Liver (tissue), 9 donors: ENCODE results near the gene PACC1. TPM values are rescaled to one million over a fixed set of nuclear protein-coding genes. Genes with fewer than 3 reads are reported as not detected.

Source experiments
- DNase-seq: peaks from one replicate; pipeline ENCODE4 v3.0.0-alpha.2; 2017; ENCODE audit warnings: low spot score
- H3K27ac ChIP-seq, 2 donors: one replicate each; pipeline ENCODE4 v1.7.0; 2013; ENCODE audit warnings: inconsistent platforms in 2 of 2, low read length in 2 of 2, control low read depth in 1 of 2, low read depth in 1 of 2, mild to moderate bottlenecking in 1 of 2
- H3K27me3 ChIP-seq, 4 donors: one replicate each; pipeline versions ENCODE4 v1.6.1 to v1.7.0; 2013; ENCODE audit warnings: low read length in 3 of 4, inconsistent platforms in 1 of 4, mild to moderate bottlenecking in 1 of 4, moderate library complexity in 1 of 4; ENCODE audit not compliant: control insufficient read depth in 4 of 4, insufficient read depth in 4 of 4
- H3K36me3 ChIP-seq, 4 donors: one replicate each; pipeline versions ENCODE4 v1.6.1 to v1.7.0; 2013; ENCODE audit warnings: low read length in 3 of 4, mild to moderate bottlenecking in 3 of 4, low read depth in 1 of 4, moderate library complexity in 1 of 4; ENCODE audit not compliant: control insufficient read depth in 4 of 4, insufficient read depth in 3 of 4
- H3K4me1 ChIP-seq, 4 donors: one replicate each; pipeline versions ENCODE4 v1.6.1 to v1.7.0; 2013; ENCODE audit warnings: low read length in 3 of 4, mild to moderate bottlenecking in 3 of 4, moderate library complexity in 1 of 4; ENCODE audit not compliant: control insufficient read depth in 4 of 4, insufficient read depth in 4 of 4
- H3K4me3 ChIP-seq, 3 donors: one replicate each; pipeline versions ENCODE4 v1.6.1 to v1.7.0; 2013; ENCODE audit warnings: low read length in 3 of 3, control low read depth in 1 of 3, low read depth in 1 of 3, mild to moderate bottlenecking in 1 of 3
- H3K9ac ChIP-seq, 2 donors: one replicate each; pipeline ENCODE4 v1.7.0; 2013; ENCODE audit warnings: low read length in 2 of 2, mild to moderate bottlenecking in 2 of 2, moderate library complexity in 2 of 2, control low read depth in 1 of 2, low read depth in 1 of 2
- H3K9me3 ChIP-seq, 4 donors: one replicate each; pipeline versions ENCODE4 v1.6.1 to v1.7.0; 2013; ENCODE audit warnings: low read length in 3 of 4; ENCODE audit not compliant: control insufficient read depth in 4 of 4
- ATF3 ChIP-seq: IDR thresholded peaks from 2 replicates; pipeline ENCODE4 v1.6.1; 2016; ENCODE audit warnings: antibody characterized with exemption
- CTCF ChIP-seq: fragments of 150-350 bp; IDR thresholded peaks from 2 replicates; pipeline ENCODE4 v1.5.1; 2017; ENCODE audit warnings: improper control_type of control experiment, low read depth, low read length; ENCODE audit not compliant: missing input control
- FOXA1 ChIP-seq: IDR thresholded peaks from 2 replicates; pipeline ENCODE4 v1.6.1; 2016; ENCODE audit warnings: antibody characterized with exemption
- FOXA2 ChIP-seq: IDR thresholded peaks from 2 replicates; pipeline ENCODE4 v1.6.1; 2016; ENCODE audit warnings: antibody characterized with exemption
- GABPA ChIP-seq, 2 donors: IDR thresholded peaks in 1 of 2; conservative IDR thresholded peaks in 1 of 2; 2 replicates each; pipeline ENCODE4 v1.6.1; 2016; ENCODE audit warnings: antibody characterized with exemption in 2 of 2, mild to moderate bottlenecking in 1 of 2, moderate library complexity in 1 of 2
- HNF4A ChIP-seq, 2 donors: conservative IDR thresholded peaks; 2 replicates each; pipeline ENCODE4 v1.6.1; 2016; ENCODE audit warnings: antibody characterized with exemption in 2 of 2, mild to moderate bottlenecking in 2 of 2
- HNF4G ChIP-seq: IDR thresholded peaks from 2 replicates; pipeline ENCODE4 v1.6.1; 2016; ENCODE audit warnings: antibody characterized with exemption
- MAX ChIP-seq: IDR thresholded peaks from 2 replicates; pipeline ENCODE4 v1.6.1; 2016; ENCODE audit warnings: antibody characterized with exemption
- NR2F2 ChIP-seq: IDR thresholded peaks from 2 replicates; pipeline ENCODE4 v1.6.1; 2016; ENCODE audit warnings: antibody characterized with exemption
- RAD21 ChIP-seq, 2 donors: IDR thresholded peaks; 2 replicates each; pipeline ENCODE4 v1.6.1; 2016; ENCODE audit warnings: antibody characterized with exemption in 2 of 2, mild to moderate bottlenecking in 2 of 2
- REST ChIP-seq: IDR thresholded peaks from 2 replicates; pipeline ENCODE4 v1.6.1; 2016; ENCODE audit warnings: antibody characterized with exemption, mild to moderate bottlenecking
- RXRA ChIP-seq, 2 donors: IDR thresholded peaks; 2 replicates each; pipeline ENCODE4 v1.6.1; 2017 to 2018; ENCODE audit warnings: antibody characterized with exemption in 2 of 2, mild to moderate bottlenecking in 1 of 2
- SP1 ChIP-seq: IDR thresholded peaks from 2 replicates; pipeline ENCODE4 v1.6.1; 2018; ENCODE audit warnings: antibody characterized with exemption, mild to moderate bottlenecking
- TAF1 ChIP-seq: conservative IDR thresholded peaks from 2 replicates; pipeline ENCODE4 v1.6.1; 2016; ENCODE audit warnings: antibody characterized with exemption, mild to moderate bottlenecking
- YY1 ChIP-seq: IDR thresholded peaks from 2 replicates; pipeline ENCODE4 v1.6.1; 2016; ENCODE audit warnings: antibody characterized with exemption, mild to moderate bottlenecking
- ZBTB33 ChIP-seq: IDR thresholded peaks from 2 replicates; pipeline ENCODE4 v1.6.1; 2016; ENCODE audit warnings: antibody characterized with exemption
- WGBS: extraction: QIAGEN DNeasy Blood & Tissue Kit; methylation state at CpG from one replicate; pipeline ENCODE4 v1.1.7; 2013; 5-methylcytosine and 5-hydroxymethylcytosine counted together
- polyA plus RNA-seq, 2 donors: library from polyadenylated mRNA; stranded (reverse) in 1 of 2; unstranded in 1 of 2; fragments of 200-250 nt in 1 of 2; fragments of >200 nt in 1 of 2; fragmentation: Nextera tagmentation in 1 of 2; extraction: Ambion mirVana in 1 of 2; gene quantifications; one replicate each; pipeline versions ENCODE4 v1.2.1 to v1.2.3, GENCODE V29; 2013 to 2015
- total RNA-seq, 2 donors: library from RNA; depleted of rRNA; stranded (reverse); fragments of >200 nt; gene quantifications; one replicate each; pipeline ENCODE4 v1.2.3, GENCODE V29; 2014
- donor health status: healthy.
- donor health status: healthy.
- donor health status: healthy.
- donor health status: healthy.
- donor health status: healthy.

Gene PACC1
- total and polyA plus RNA-seq, 4 donors: 1.4 to 3.4 (median 1.7) TPM

GRCh38 chr1:212454741-212455140 is 40.1 kb upstream of the PACC1 start:
- Histone ChIP-seq H3K36me3 (no peaks in the 10 kb centered on the region), H3K27me3 (no peaks in the 10 kb centered on the region), H3K4me3 (no peak overlapping the region), H3K9me3 (peaks cover 0 to 3% (median 0%) of the 10 kb centered on the region in 4 donors), H3K9ac (no peak overlapping the region), H3K4me1 (peaks cover 0 to 3% (median 0%) of the 10 kb centered on the region in 4 donors), H3K27ac (no peak overlapping the region)
- 93% methylated on average over 3 of the region's 3 CpGs for WGBS
- TF ChIP-seq REST: no peak
- TF ChIP-seq CTCF: no peak
- no peak for TF ChIP-seq ATF3
- TF ChIP-seq MAX: no peak
- TF ChIP-seq SP1: no peak
- TF ChIP-seq GABPA (IDR thresholded peaks at IDR 0.05 in 1 of 2, conservative IDR thresholded peaks at IDR 0.05 in 1 of 2): no peak
- no peak for TF ChIP-seq FOXA2
- no peak for TF ChIP-seq ZBTB33
- TF ChIP-seq HNF4A (conservative IDR thresholded peaks at IDR 0.05): no peak
- no peak for TF ChIP-seq YY1
- TF ChIP-seq NR2F2: no peak
- no peak for TF ChIP-seq RXRA (IDR thresholded peaks at IDR 0.05)
- TF ChIP-seq FOXA1: no peak
- no peak for TF ChIP-seq TAF1
- no peak for TF ChIP-seq RAD21 (IDR thresholded peaks at IDR 0.05)
- no peak for TF ChIP-seq HNF4G
- DNase-seq: no peak
